K562 (cell line): ENCODE results near the gene RNF25. TPM values are rescaled to one million over a fixed set of nuclear protein-coding genes. Genes with fewer than 3 reads are reported as not detected.

Source experiments
- ATAC-seq: fragments of 200-7000 bp; cut with Tn5 transposase; 3 replicates; pipeline ENCODE4 v1.9.1; 2020; ENCODE audit warnings: moderate library complexity
- BruUV-seq: library from RNA; stranded (reverse); fragments of 400-500 nt; replicated peaks from 2 replicates; lab custom pipeline; 2021; lab: Mats Ljungman, UMichigan
- CTCF ChIA-PET: fragments of 300-600 bp; formaldehyde crosslinking; extraction: SDS; loops from one replicate; lab custom pipeline; 2021; ENCODE audit warnings: low intra/inter-chr PET ratio; lab: Yijun Ruan, JAX
- POLR2A ChIA-PET: fragments of 300-600, 350-650 bp; sonication (Branson Sonifier 250); formaldehyde crosslinking; extraction: SDS; loops from one replicate; lab custom pipeline; 2021; ENCODE audit warnings: antibody characterized with exemption, inconsistent platforms; lab: Yijun Ruan, JAX
- DNase-seq, 4 experiments: peaks; one replicate each; pipeline versions ENCODE4 v3.0.0 to v3.0.0-alpha.2; 2011 to 2018; ENCODE audit warnings: low spot score in 3 of 4, mixed read lengths in 3 of 4; ENCODE audit errors: extremely low read depth in 1 of 4
- FAIRE-seq: peaks from 2 replicates; lab custom pipeline; 2011; peaks lifted over from hg19 to GRCh38; lab: Jason Lieb, UNC
- H2AFZ ChIP-seq: 2 replicates; pipeline ENCODE4 v1.6.0; 2011; ENCODE audit warnings: low read depth, low read length, control low read depth, inconsistent platforms
- H3K27ac ChIP-seq: fragments of 200-600 bp; 3 replicates; pipeline ENCODE4 v1.8.0; 2011; ENCODE audit warnings: low read depth, mild to moderate bottlenecking, control low read depth, inconsistent platforms, low read length, moderate library complexity, mixed read lengths; ENCODE audit errors: extremely low read depth
- H3K27me3 ChIP-seq, 2 experiments: fragments of 300-600 bp in 1 of 2; 2 replicates in 1 of 2; 3 replicates in 1 of 2; pipeline versions ENCODE4 v1.6.0 to v1.8.0; 2011; ENCODE audit warnings: inconsistent platforms in 2 of 2, low read length in 2 of 2, mild to moderate bottlenecking in 1 of 2, mixed read lengths in 1 of 2, moderate library complexity in 1 of 2; ENCODE audit not compliant: control insufficient read depth in 2 of 2, insufficient read depth in 2 of 2
- H3K36me3 ChIP-seq: fragments of 300-600 bp; 3 replicates; pipeline ENCODE4 v1.8.0; 2011; ENCODE audit warnings: mild to moderate bottlenecking, low read length, inconsistent platforms; ENCODE audit not compliant: control insufficient read depth, insufficient read depth
- H3K4me1 ChIP-seq, 2 experiments: fragments of 200-600 bp in 1 of 2; replicated peaks in 1 of 2; 2 replicates in 1 of 2; 3 replicates in 1 of 2; pipeline versions ENCODE4 v1.5.1 to v1.8.0; 2011; ENCODE audit warnings: inconsistent platforms in 2 of 2, low read length in 2 of 2, mild to moderate bottlenecking in 1 of 2, mixed read lengths in 1 of 2, moderate library complexity in 1 of 2; ENCODE audit not compliant: control insufficient read depth in 2 of 2, insufficient read depth in 2 of 2
- H3K4me2 ChIP-seq: 2 replicates; pipeline ENCODE4 v1.6.1; 2011; ENCODE audit warnings: low read length, control low read depth, inconsistent platforms, mixed read lengths; ENCODE audit not compliant: insufficient read depth
- H3K4me3 ChIP-seq: fragments of 200-600 bp; sonication (generic), shearing (Covaris generic); 2 replicates; pipeline ENCODE4 v1.5.1; 2016; ENCODE audit warnings: control low read depth, inconsistent platforms
- H3K79me2 ChIP-seq: fragments of 200-600 bp; 3 replicates; pipeline ENCODE4 v1.8.0; 2011; ENCODE audit warnings: low read length, inconsistent platforms; ENCODE audit not compliant: control insufficient read depth, insufficient read depth
- H3K9ac ChIP-seq, 2 experiments: 2 replicates each; pipeline versions ENCODE4 v1.6.0 to v1.6.1; 2011; ENCODE audit warnings: low read depth in 2 of 2, low read length in 2 of 2, control low read depth in 1 of 2, inconsistent platforms in 1 of 2, mild to moderate bottlenecking in 1 of 2, mixed read lengths in 1 of 2; ENCODE audit not compliant: insufficient read depth in 1 of 2
- H3K9me1 ChIP-seq: one replicate; pipeline ENCODE4 v1.6.0; 2011; ENCODE audit warnings: inconsistent platforms, mild to moderate bottlenecking, low read length, moderate library complexity; ENCODE audit not compliant: control insufficient read depth, insufficient read depth
- H3K9me3 ChIP-seq: replicated peaks from 2 replicates; pipeline ENCODE4 v1.5.1; 2011; ENCODE audit warnings: low read depth, low read length, inconsistent platforms; ENCODE audit not compliant: control insufficient read depth, insufficient read depth
- H4K20me1 ChIP-seq: replicated peaks from 2 replicates; pipeline ENCODE4 v1.6.1; 2011; ENCODE audit warnings: low read length, inconsistent platforms, mixed read lengths; ENCODE audit not compliant: control insufficient read depth, insufficient read depth
- KLF1 ChIP-seq: fragments of 450-650 bp; IDR thresholded peaks from 2 replicates; pipeline ENCODE4 v1.6.1; 2016; ENCODE audit warnings: missing genetic modification characterization, missing compliant biosample characterization
- POLR2G ChIP-seq: fragments of 200-400 bp; formaldehyde crosslinking; IDR thresholded peaks from 2 replicates; pipeline ENCODE4 v1.6.1; 2017; ENCODE audit warnings: low read depth, mild to moderate bottlenecking, antibody characterized with exemption, low read length, moderate library complexity
- WGBS: fragments of 100-300 bp; shearing (Covaris generic); methylation state at CpG from one replicate; pipeline ENCODE4 v1.1.6; 2016; ENCODE audit warnings: low coverage, mixed read lengths; ENCODE audit not compliant: insufficient coverage; ENCODE audit errors: missing lambda C conversion rate; 5-methylcytosine and 5-hydroxymethylcytosine counted together
- in situ Hi-C: fragments of 300-500 bp; cut with MboI; formaldehyde crosslinking; loops from 4 replicates; pipeline ENCODE4 v1.15.0; 2018; ENCODE audit warnings: inconsistent platforms, mixed read lengths
- intact Hi-C: fragments of 100-400 bp; cut with micrococcal nuclease; formaldehyde crosslinking; loops from 2 replicates; pipeline ENCODE4 v1.14.2; 2022
- polyA plus RNA-seq, 8 experiments: library from polyadenylated mRNA; depleted of rRNA in 4 of 8; stranded (reverse) in 5 of 8; unstranded in 3 of 8; fragments of >200 nt; fragmentation: Nextera tagmentation in 2 of 8; fragmentation: Illumina TruSeq in 1 of 8; extraction: Ambion mirVana in 2 of 8; extraction: Trizol in 1 of 8; gene quantifications; 2 replicates each; pipeline versions ENCODE4 v1.2.1 to v1.2.3, GENCODE V29; 2011 to 2014; ENCODE audit warnings: inconsistent platforms in 1 of 8, missing spikeins in 1 of 8
- total RNA-seq, 7 experiments: library from RNA; depleted of rRNA in 6 of 7; stranded (reverse); fragments of >200 nt in 6 of 7; fragmentation: Illumina TruSeq in 2 of 7; extraction: Trizol in 2 of 7; gene quantifications; 2 replicates each; pipeline versions ENCODE4 v1.2.1 to v1.2.3, GENCODE V29; 2011 to 2021; ENCODE audit warnings: low replicate concordance in 1 of 7
- TF ChIP-seq, protein P1 (sequence below): IDR thresholded peaks from 2 replicates; pipeline ENCODE4 v1.6.1; 2016; ENCODE audit warnings: missing genetic modification characterization, missing compliant biosample characterization

Gene RNF25
- total and polyA plus RNA-seq, 9 of the 15 experiments (the other 6 are each of a cell fraction or from before 2014, with no cell fraction given): 2.3 to 49.8 (median 20.5) TPM

DNA sequence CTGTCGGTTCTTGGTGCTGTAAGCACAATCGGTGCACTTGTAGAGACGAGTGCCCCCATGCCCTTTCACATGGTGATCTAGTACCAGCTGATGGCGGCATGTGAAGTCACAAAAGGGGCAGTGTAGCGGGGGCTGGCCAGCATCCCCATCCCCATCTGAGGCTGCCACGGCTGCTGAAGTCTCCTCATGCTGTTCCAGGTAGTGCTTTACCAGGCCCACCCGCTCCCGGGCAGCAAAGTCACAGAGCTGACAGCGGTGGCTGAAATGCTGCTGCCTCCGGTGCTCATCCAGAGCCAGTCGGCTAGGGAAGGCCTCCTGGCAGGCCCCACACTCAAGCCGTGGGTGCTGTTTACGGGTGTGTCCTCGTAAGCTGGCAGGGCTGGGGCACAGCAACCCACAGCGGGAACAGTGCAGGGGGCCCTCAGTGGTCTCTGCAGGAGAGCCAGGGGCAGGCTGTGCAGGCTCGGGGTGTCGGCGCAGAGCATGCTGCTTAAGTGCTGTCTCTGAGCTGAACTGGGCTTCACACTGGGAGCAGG lies 29.6 kb downstream of the RNF25 start:
- CTCF ChIA-PET: no interaction called here
- ATAC-seq (no peak), FAIRE-seq (no peak), DNase-seq (no peak)
- no peak overlapping the region for H3K4me2 ChIP-seq
- H3K27me3 ChIP-seq: no peaks in the 10 kb centered on the region
- H3K27ac ChIP-seq: no peak overlapping the region
- peak overlapping the region in 1 of 2 experiments; percentile 35; a peak in 1 of 4 replicates for H3K9ac ChIP-seq
- H3K4me3 ChIP-seq: no peak overlapping the region
- no peaks in the 10 kb centered on the region for H4K20me1 ChIP-seq
- intact Hi-C loops: loop anchor here (10.0 kb wide), 2 partner anchors 237 to 367 kb away; partner anchors contain the start of genes AAMP and PNKD
- TF ChIP-seq POLR2G: peak; percentile 52
- TF ChIP-seq, protein P1, sequence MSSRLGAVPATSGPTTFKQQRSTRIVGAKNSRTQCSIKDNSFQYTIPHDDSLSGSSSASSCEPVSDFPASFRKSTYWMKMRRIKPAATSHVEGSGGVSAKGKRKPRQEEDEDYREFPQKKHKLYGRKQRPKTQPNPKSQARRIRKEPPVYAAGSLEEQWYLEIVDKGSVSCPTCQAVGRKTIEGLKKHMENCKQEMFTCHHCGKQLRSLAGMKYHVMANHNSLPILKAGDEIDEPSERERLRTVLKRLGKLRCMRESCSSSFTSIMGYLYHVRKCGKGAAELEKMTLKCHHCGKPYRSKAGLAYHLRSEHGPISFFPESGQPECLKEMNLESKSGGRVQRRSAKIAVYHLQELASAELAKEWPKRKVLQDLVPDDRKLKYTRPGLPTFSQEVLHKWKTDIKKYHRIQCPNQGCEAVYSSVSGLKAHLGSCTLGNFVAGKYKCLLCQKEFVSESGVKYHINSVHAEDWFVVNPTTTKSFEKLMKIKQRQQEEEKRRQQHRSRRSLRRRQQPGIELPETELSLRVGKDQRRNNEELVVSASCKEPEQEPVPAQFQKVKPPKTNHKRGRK (tag): no peak
- TF ChIP-seq KLF1 (tag): no peak
- TF ChIP-seq, all 486 proteins: peak for 1
- in situ Hi-C loops: no loop called here
- Histone ChIP-seq H3K9me1 (no peaks in the 10 kb centered on the region), H3K36me3 (peaks cover 82% of the 10 kb centered on the region; the same call in 2 of the 3 replicates), H2AFZ (no peak overlapping the region), H3K79me2 (no peaks in the 10 kb centered on the region), H3K9me3 (no peaks in the 10 kb centered on the region), H3K4me1 (no peaks in the 10 kb centered on the region)
- POLR2A ChIA-PET: interaction anchor here (0.5 kb wide), 1 partner anchor 110 kb away, joined by 4 read pairs; no protein-coding TSS in a partner anchor
- no TSS peak for BruUV-seq
- WGBS: 97% methylated on average over 15 of the region's 18 CpGs
